Measurements from ENCODE around the gene CECR2. TPM values are rescaled to one million over a fixed set of nuclear protein-coding genes. Genes with fewer than 3 reads are reported as not detected.

The CECR2 gene
- total RNA-seq, 1 experiment from 2014 or later, result 154 TPM

DNA sequence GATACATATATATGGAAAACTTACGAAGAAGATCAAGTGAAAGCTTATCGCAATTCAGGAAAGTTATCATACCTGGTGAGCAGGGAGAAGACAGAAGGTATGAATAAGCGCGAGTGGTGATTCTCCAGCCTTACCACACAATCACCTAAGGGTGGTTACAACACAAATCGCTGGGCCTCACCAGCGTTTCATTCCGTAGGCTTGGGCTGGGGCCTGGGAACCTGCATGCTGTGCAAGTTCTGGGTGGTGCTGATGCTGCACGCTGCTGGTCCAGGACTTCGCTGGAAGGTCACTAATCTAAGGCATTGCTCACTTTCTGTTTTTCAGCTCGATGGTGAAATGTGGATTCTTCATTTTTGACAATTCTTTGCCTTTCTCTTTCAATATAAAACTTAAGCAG, 117.5 kb downstream of the CECR2 start:
- Histone ChIP-seq H2BK120ac (ENCODE audit: low read depth, low read length, poor library complexity, severe bottlenecking) (no peak overlapping the region), H3K9me3 (ENCODE audit: control insufficient read depth, low read depth, low read length) (no peaks in the 10 kb centered on the region), H3K9ac (ENCODE audit: extremely low read depth, insufficient read length, low read length) (no peak overlapping the region), H2BK15ac (ENCODE audit: low read depth, low read length) (no peak overlapping the region), H4K8ac (replicated peaks; ENCODE audit: insufficient read length, low read depth, low read length) (no peak overlapping the region), H3K23me2 (ENCODE audit: insufficient read length, low read depth, low read length, poor library complexity, severe bottlenecking) (no peaks in the 10 kb centered on the region), H3K27ac (ENCODE audit: insufficient read length, low read depth, low read length) (no peak overlapping the region), H3T11ph (ENCODE audit: low read length) (no peak overlapping the region), H3K79me2 (ENCODE audit: insufficient read depth, low read length) (peaks cover 13% of the 10 kb centered on the region; the same call in 1 of the 2 replicates), H4K91ac (ENCODE audit: insufficient read length, low read depth, low read length) (no peak overlapping the region), H2AFZ (ENCODE audit: low read length) (no peak overlapping the region), H3K79me1 (ENCODE audit: insufficient read depth, low read depth, low read length, poor library complexity, severe bottlenecking) (peaks cover 2% of the 10 kb centered on the region), H2BK5ac (ENCODE audit: insufficient read length, low read length) (no peak overlapping the region), H2BK20ac (ENCODE audit: low read depth, low read length, poor library complexity, severe bottlenecking) (no peak overlapping the region), H4K5ac (ENCODE audit: insufficient read length, low read depth, low read length) (no peak overlapping the region), H3K4me2 (ENCODE audit: insufficient read depth, insufficient read length, low read length) (no peak overlapping the region), H4K20me1 (ENCODE audit: control insufficient read depth, insufficient read depth, insufficient read length) (no peaks in the 10 kb centered on the region), H3K56ac (ENCODE audit: insufficient read length, low read depth, low read length) (no peak overlapping the region), H2BK12ac (ENCODE audit: insufficient read length, low read depth, low read length) (no peak overlapping the region), H3K4ac (ENCODE audit: low read depth, low read length) (no peak overlapping the region), H3K23ac (ENCODE audit: insufficient read length, low read depth, low read length) (no peak overlapping the region), H3K14ac (ENCODE audit: insufficient read depth, low read length) (no peak overlapping the region), H3K18ac (ENCODE audit: insufficient read length, low read depth, low read length) (no peak overlapping the region), H2AK5ac (ENCODE audit: insufficient read length, low read length) (no peak overlapping the region), H3K27me3 (ENCODE audit: insufficient read depth, low read length) (no peaks in the 10 kb centered on the region), H3K4me1 (ENCODE audit: insufficient read depth, low read length) (peaks cover 4% of the 10 kb centered on the region; the same call in 1 of the 2 replicates)
- H3K4me1 Mint-ChIP-seq, result peaks cover 19 to 29% of the 10 kb centered on the region in 2 experiments
- peak overlapping the region in 1 of 3 experiments; percentile 58; a peak in 2 of 7 replicates for H3K27ac Mint-ChIP-seq
- no peak for DNase-seq
- WGBS (ENCODE audit: extremely low coverage, insufficient read length, low lambda C conversion rate), result no CpG with 5 or more reads among the region's 10 CpGs
- TF ChIP-seq, protein P1, sequence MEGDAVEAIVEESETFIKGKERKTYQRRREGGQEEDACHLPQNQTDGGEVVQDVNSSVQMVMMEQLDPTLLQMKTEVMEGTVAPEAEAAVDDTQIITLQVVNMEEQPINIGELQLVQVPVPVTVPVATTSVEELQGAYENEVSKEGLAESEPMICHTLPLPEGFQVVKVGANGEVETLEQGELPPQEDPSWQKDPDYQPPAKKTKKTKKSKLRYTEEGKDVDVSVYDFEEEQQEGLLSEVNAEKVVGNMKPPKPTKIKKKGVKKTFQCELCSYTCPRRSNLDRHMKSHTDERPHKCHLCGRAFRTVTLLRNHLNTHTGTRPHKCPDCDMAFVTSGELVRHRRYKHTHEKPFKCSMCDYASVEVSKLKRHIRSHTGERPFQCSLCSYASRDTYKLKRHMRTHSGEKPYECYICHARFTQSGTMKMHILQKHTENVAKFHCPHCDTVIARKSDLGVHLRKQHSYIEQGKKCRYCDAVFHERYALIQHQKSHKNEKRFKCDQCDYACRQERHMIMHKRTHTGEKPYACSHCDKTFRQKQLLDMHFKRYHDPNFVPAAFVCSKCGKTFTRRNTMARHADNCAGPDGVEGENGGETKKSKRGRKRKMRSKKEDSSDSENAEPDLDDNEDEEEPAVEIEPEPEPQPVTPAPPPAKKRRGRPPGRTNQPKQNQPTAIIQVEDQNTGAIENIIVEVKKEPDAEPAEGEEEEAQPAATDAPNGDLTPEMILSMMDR (conservative IDR thresholded peaks at IDR 0.05), result no peak
- H3K9me3 Mint-ChIP-seq, result no peaks in the 10 kb centered on the region
- no peaks in the 10 kb centered on the region for H3K27me3 Mint-ChIP-seq (ENCODE audit: low read depth)
- H3K36me3 Mint-ChIP-seq (ENCODE audit: insufficient read depth in 1 of 3, low read depth in 3 of 3), result peaks cover 18 to 65% (median 62%) of the 10 kb centered on the region in 3 experiments
- H3K4me3 Mint-ChIP-seq, result no peak overlapping the region
